Thymus (tissue), 11 donors: ENCODE data around the gene ZNF629. TPM values are rescaled to one million over a fixed set of nuclear protein-coding genes. Genes with fewer than 3 reads are reported as not detected.

Source experiments
- DNase-seq, 9 donors: peaks; one replicate each; pipeline ENCODE4 v3.0.0-alpha.2; 2013; ENCODE audit warnings: low spot score in 9 of 9, low read depth in 6 of 9, missing footprints in 1 of 9
- H3K27ac ChIP-seq, 2 donors: one replicate each; pipeline ENCODE4 v1.5.1; 2013; ENCODE audit warnings: control low read depth in 1 of 2, low read depth in 1 of 2, low read length in 1 of 2, mild to moderate bottlenecking in 1 of 2, moderate library complexity in 1 of 2
- H3K27me3 ChIP-seq, 2 donors: one replicate each; pipeline ENCODE4 v1.5.1; 2013; ENCODE audit warnings: low read length in 1 of 2; ENCODE audit not compliant: control insufficient read depth in 2 of 2, insufficient read depth in 1 of 2
- H3K36me3 ChIP-seq, 2 donors: one replicate each; pipeline ENCODE4 v1.5.1; 2013; ENCODE audit warnings: low read length in 1 of 2, mild to moderate bottlenecking in 1 of 2, moderate library complexity in 1 of 2; ENCODE audit not compliant: control insufficient read depth in 2 of 2, insufficient read depth in 2 of 2
- H3K4me1 ChIP-seq, 2 donors: one replicate each; pipeline ENCODE4 v1.5.1; 2013; ENCODE audit warnings: low read length in 2 of 2; ENCODE audit not compliant: control insufficient read depth in 2 of 2, insufficient read depth in 2 of 2
- H3K4me3 ChIP-seq, 2 donors: one replicate each; pipeline ENCODE4 v1.5.1; 2013; ENCODE audit warnings: low read length in 2 of 2, control low read depth in 1 of 2, mild to moderate bottlenecking in 1 of 2
- H3K9me3 ChIP-seq, 2 donors: one replicate each; pipeline ENCODE4 v1.5.1; 2013; ENCODE audit warnings: low read length in 1 of 2, mild to moderate bottlenecking in 1 of 2; ENCODE audit not compliant: control insufficient read depth in 2 of 2, insufficient read depth in 1 of 2
- WGBS: extraction: QIAGEN DNeasy Blood & Tissue Kit; methylation state at CpG from one replicate; pipeline ENCODE4 v1.1.7; 2013; 5-methylcytosine and 5-hydroxymethylcytosine counted together
- polyA plus RNA-seq: library from polyadenylated mRNA; stranded (reverse); fragments of 200-250 nt; gene quantifications from one replicate; pipeline ENCODE4 v1.2.3, GENCODE V29; 2013
- total RNA-seq: library from RNA; stranded (reverse); fragments of 120-200 nt; gene quantifications from one replicate; pipeline ENCODE4 v1.2.4, GENCODE V29; 2013
- donor health status: healthy.

ZNF629 gene
- total and polyA plus RNA-seq, 2 donors: 4.6 to 5.0 TPM

DNA sequence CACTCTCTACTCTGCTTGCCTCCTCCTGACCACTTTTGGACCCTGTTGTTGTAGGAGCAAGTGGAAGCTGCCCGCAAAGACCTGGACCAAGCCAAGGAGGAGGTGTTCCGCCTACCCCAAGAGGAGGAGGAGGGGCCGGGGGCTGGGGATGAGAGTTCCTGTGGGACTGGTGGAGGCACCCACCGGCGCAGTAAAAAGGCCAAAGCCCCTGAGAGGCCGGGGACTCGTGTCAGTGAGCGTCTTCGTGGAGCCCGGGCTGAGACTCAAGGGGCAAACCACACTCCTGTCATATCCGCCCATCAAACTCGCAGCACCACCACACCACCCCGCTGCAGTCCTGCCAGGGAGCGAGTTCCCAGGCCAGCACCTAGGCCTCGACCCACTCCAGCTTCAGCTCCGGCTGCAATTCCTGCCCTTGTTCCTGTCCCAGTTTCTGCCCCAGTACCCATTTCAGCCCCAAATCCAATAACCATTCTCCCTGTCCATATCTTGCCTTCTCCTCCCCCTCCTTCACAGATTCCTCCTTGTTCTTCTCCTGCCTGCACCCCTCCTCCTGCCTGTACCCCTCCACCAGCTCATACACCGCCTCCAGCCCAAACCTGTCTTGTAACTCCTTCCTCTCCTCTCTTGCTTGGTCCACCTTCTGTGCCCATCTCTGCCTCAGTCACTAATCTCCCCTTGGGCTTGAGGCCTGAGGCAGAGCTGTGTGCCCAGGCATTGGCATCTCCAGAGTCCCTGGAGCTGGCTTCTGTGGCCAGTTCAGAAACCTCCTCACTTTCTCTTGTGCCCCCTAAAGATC is 49.8 kb downstream of the ZNF629 start:
- WGBS: 99% methylated on average over 17 of the region's 17 CpGs
- Histone ChIP-seq H3K36me3 (peaks cover 70 to 86% of the 10 kb centered on the region in 2 donors), H3K9me3 (no peaks in the 10 kb centered on the region), H3K4me3 (no peak overlapping the region), H3K27ac (no peak overlapping the region), H3K4me1 (no peaks in the 10 kb centered on the region), H3K27me3 (no peaks in the 10 kb centered on the region)
- DNase-seq: no peak

DNA sequence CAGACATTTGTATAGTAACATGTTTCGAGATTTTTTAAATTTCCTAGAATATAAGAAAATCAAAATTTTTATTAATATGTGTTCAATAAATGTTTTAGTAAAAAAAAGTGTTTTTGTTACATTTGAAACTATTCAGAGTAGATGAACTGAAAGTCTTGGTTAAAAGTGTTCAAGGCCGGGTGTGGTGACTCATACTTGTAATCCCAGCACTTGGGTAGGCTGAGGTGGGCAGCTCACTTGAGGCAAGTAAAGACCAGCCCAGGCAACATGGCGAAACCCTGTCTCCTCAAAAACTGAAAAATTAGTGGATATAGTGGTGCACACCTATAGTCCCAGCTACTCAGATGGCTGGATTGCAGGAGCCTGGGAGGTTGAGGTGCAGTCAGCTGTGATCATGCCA is 55.6 kb downstream of the ZNF629 start:
- WGBS: 94% methylated on average over 3 of the region's 3 CpGs

DNA sequence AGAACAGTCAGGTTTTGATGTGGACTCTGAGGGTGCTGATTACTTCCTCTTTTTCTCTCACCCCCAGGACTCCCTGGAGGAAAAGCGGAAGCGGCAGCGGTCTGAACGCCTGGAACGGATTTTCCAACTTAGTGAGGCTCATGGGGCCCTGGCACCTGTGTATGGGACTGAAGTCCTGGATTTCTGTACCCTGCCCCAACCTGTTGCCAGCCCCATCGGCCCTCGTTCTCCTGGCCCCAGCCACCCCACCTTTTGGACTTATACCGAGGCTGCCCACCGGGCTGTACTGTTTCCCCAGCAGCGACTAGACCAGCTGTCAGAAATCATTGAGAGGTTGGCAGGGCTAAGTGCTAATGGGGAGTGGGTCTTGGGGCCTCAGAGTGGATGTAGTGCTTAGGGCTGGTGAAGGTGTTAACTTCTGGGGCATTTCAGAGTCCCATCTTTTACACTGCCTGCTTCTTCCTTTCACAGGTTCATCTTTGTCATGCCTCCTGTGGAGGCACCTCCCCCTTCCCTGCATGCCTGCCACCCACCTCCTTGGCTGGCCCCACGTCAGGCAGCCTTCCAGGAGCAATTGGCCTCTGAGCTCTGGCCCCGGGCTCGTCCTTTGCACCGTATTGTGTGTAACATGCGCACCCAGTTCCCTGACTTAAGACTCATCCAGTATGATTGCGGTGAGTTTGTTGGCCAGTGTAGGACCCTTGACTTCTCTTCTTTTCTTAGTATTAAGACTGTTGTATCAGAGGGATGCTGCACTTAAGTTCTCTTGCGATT is 57.9 kb downstream of the ZNF629 start:
- Histone ChIP-seq H3K4me3 (no peak overlapping the region), H3K27me3 (no peaks in the 10 kb centered on the region), H3K27ac (no peak overlapping the region), H3K9me3 (no peaks in the 10 kb centered on the region), H3K36me3 (peaks cover 68 to 80% of the 10 kb centered on the region in 2 donors), H3K4me1 (no peaks in the 10 kb centered on the region)
- WGBS: 95% methylated on average over 17 of the region's 17 CpGs
- no peak for DNase-seq

More for the DNA sequence above, 55.6 kb downstream of the ZNF629 start:
- DNase-seq: no peak
- no peak overlapping the region for H3K27ac ChIP-seq
- no peaks in the 10 kb centered on the region for H3K9me3 ChIP-seq
- no peak overlapping the region for H3K4me3 ChIP-seq
- H3K36me3 ChIP-seq: peaks cover 68 to 78% of the 10 kb centered on the region in 2 donors
- no peaks in the 10 kb centered on the region for H3K27me3 ChIP-seq
- H3K4me1 ChIP-seq: no peaks in the 10 kb centered on the region

Other genes starting within 250 kb of the ZNF629 start
- gene ZNF764, start 228.8 kb downstream of the ZNF629 start, total RNA-seq: 5.7 TPM
- gene ZNF764, start 228.8 kb downstream of the ZNF629 start, polyA plus RNA-seq: 8.3 TPM
- 17.5 TPM for gene ZNF688, start 215.5 kb downstream of the ZNF629 start, total RNA-seq
- 38.1 TPM for gene ZNF688, start 215.5 kb downstream of the ZNF629 start, polyA plus RNA-seq
- 5.0 TPM for gene ZNF785, start 201.5 kb downstream of the ZNF629 start, total RNA-seq
- 7.8 TPM for gene ZNF785, start 201.5 kb downstream of the ZNF629 start, polyA plus RNA-seq
- 7.3 TPM for gene ZNF689, start 176.8 kb downstream of the ZNF629 start, total RNA-seq
- gene ZNF689, start 176.8 kb downstream of the ZNF629 start, polyA plus RNA-seq: 4.3 TPM
- gene PRR14, start 136.2 kb downstream of the ZNF629 start, total RNA-seq: 14.3 TPM
- 139 TPM for gene PRR14, start 136.2 kb downstream of the ZNF629 start, polyA plus RNA-seq
- 19.0 TPM for gene FBRS, start 128.8 kb downstream of the ZNF629 start, total RNA-seq
- 60.8 TPM for gene FBRS, start 128.8 kb downstream of the ZNF629 start, polyA plus RNA-seq
- gene SRCAP, start 88.0 kb downstream of the ZNF629 start, total RNA-seq: 6.1 TPM
- gene SRCAP, start 88.0 kb downstream of the ZNF629 start, polyA plus RNA-seq: 8.8 TPM
- gene PHKG2, start 38.8 kb downstream of the ZNF629 start, total RNA-seq: 22.1 TPM
- gene PHKG2, start 38.8 kb downstream of the ZNF629 start, polyA plus RNA-seq: 53.8 TPM
- 4.8 TPM for gene CFAP119, start 25.1 kb downstream of the ZNF629 start, total RNA-seq
- 19.6 TPM for gene CFAP119, start 25.1 kb downstream of the ZNF629 start, polyA plus RNA-seq
- gene RNF40, start 24.9 kb downstream of the ZNF629 start, total RNA-seq: 42.4 TPM
- gene RNF40, start 24.9 kb downstream of the ZNF629 start, polyA plus RNA-seq: 74.8 TPM
- gene BCL7C, start 106.9 kb upstream of the ZNF629 start, total RNA-seq: 26.7 TPM
- 29.2 TPM for gene BCL7C, start 106.9 kb upstream of the ZNF629 start, polyA plus RNA-seq
- gene CTF1, start 109.4 kb upstream of the ZNF629 start, total RNA-seq: 0.38 TPM
- gene CTF1, start 109.4 kb upstream of the ZNF629 start, polyA plus RNA-seq: 3.8 TPM
- gene FBXL19, start 136.4 kb upstream of the ZNF629 start, total RNA-seq: 10.2 TPM
- gene FBXL19, start 136.4 kb upstream of the ZNF629 start, polyA plus RNA-seq: 17.0 TPM
- 12.3 TPM for gene ORAI3, start 161.9 kb upstream of the ZNF629 start, total RNA-seq
- 26.4 TPM for gene ORAI3, start 161.9 kb upstream of the ZNF629 start, polyA plus RNA-seq
- 2.4 TPM for gene SETD1A, start 170.5 kb upstream of the ZNF629 start, total RNA-seq
- gene SETD1A, start 170.5 kb upstream of the ZNF629 start, polyA plus RNA-seq: 13.1 TPM
- 3.5 TPM for gene HSD3B7, start 198.0 kb upstream of the ZNF629 start, total RNA-seq
- gene HSD3B7, start 198.0 kb upstream of the ZNF629 start, polyA plus RNA-seq: 8.4 TPM
- 0.19 TPM for gene STX1B, start 223.4 kb upstream of the ZNF629 start, total RNA-seq
- 1.0 TPM for gene STX1B, start 223.4 kb upstream of the ZNF629 start, polyA plus RNA-seq
- 20.0 TPM for gene STX4, start 246.4 kb upstream of the ZNF629 start, total RNA-seq
- 108 TPM for gene STX4, start 246.4 kb upstream of the ZNF629 start, polyA plus RNA-seq